Measurements from ENCODE around the gene UROC1. TPM values are rescaled to one million over a fixed set of nuclear protein-coding genes. Genes with fewer than 3 reads are reported as not detected.

The UROC1 gene
- total RNA-seq, 2 experiments from 2014 or later: not detected

DNA sequence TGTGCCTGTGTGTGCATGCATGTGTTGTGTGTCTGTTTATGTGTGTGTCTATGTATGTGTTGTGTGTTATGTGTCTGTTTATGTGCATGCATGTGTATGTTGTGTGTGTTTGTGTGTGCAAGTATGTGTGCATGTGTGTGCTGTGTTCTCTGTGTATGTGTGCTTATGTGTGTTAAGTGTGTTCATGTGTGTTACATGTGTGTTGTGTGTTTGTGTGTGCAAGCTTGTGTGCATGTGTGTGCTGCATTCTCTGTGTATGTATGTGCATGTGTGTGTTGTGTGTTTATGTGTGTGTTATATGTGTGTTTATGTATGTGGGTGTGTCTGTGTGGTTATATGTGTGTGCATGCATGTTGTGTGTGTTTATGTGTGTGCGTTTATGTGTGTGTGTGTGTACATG lies 14.9 kb downstream of the UROC1 start:
- ChIA-PET POLR2A (no interaction called here), CTCF (no interaction called here)
- ATAC-seq (ENCODE audit: poor library complexity): no peak

DNA sequence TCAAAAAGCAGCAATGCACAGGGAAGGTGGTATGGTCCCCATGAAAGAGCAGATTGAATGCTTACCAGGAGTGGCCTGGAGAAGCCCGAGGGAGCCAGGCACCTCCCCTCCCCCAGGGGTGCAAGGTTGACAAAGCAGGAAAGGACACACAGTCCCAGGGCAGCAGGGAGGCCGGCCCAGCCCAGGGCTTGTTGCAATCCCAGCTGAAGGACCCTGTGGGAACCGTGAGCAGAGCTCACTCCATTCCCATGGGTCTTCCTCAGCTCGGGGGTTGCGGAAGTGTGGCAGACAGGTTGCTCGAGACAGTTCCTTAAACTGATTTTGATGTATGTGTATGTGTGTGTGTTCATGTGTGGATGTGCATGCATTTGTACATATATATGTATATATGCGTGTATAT lies 15.8 kb downstream of the UROC1 start:
- Histone ChIP-seq H3K4me1 (ENCODE audit: insufficient read depth, low read length) (no peaks in the 10 kb centered on the region), H3K27me3 (ENCODE audit: control insufficient read depth in 1 of 2, insufficient read depth in 2 of 2, low read length in 2 of 2) (peaks cover 0 to 5% of the 10 kb centered on the region in 2 experiments), H3K27ac (ENCODE audit: low read depth in 1 of 2, low read length in 2 of 2) (no peak overlapping the region), H3K36me3 (ENCODE audit: insufficient read depth, low read length) (no peaks in the 10 kb centered on the region), H3K4me3 (ENCODE audit: low read length) (no peak overlapping the region), H3K9me3 (ENCODE audit: control insufficient read depth in 1 of 2, insufficient read depth in 1 of 2, low read length in 2 of 2) (no peaks in the 10 kb centered on the region)
- Mint-ChIP-seq H3K27me3 (no peaks in the 10 kb centered on the region), H3K4me1 (ENCODE audit: low read depth) (no peaks in the 10 kb centered on the region), H3K27ac (no peak overlapping the region), H3K36me3 (ENCODE audit: low read depth) (no peaks in the 10 kb centered on the region), H3K4me3 (no peak overlapping the region), H3K9me3 (no peaks in the 10 kb centered on the region)
- intact Hi-C loops (cut with DNase I, micrococcal nuclease): no loop called here
- ChIA-PET CTCF (no interaction called here), POLR2A (no interaction called here)
- ATAC-seq (ENCODE audit: poor library complexity) (no peak), DNase-seq (no peak)
- TF ChIP-seq, protein P1, sequence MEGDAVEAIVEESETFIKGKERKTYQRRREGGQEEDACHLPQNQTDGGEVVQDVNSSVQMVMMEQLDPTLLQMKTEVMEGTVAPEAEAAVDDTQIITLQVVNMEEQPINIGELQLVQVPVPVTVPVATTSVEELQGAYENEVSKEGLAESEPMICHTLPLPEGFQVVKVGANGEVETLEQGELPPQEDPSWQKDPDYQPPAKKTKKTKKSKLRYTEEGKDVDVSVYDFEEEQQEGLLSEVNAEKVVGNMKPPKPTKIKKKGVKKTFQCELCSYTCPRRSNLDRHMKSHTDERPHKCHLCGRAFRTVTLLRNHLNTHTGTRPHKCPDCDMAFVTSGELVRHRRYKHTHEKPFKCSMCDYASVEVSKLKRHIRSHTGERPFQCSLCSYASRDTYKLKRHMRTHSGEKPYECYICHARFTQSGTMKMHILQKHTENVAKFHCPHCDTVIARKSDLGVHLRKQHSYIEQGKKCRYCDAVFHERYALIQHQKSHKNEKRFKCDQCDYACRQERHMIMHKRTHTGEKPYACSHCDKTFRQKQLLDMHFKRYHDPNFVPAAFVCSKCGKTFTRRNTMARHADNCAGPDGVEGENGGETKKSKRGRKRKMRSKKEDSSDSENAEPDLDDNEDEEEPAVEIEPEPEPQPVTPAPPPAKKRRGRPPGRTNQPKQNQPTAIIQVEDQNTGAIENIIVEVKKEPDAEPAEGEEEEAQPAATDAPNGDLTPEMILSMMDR (IDR thresholded peaks at IDR 0.05): no peak

More for the DNA sequence above, 14.9 kb downstream of the UROC1 start:
- no peaks in the 10 kb centered on the region for H3K27me3 Mint-ChIP-seq
- no peaks in the 10 kb centered on the region for H3K9me3 Mint-ChIP-seq
- DNase-seq: no peak
- no peaks in the 10 kb centered on the region for H3K4me1 ChIP-seq (ENCODE audit: insufficient read depth, low read length)
- no peaks in the 10 kb centered on the region for H3K36me3 ChIP-seq (ENCODE audit: insufficient read depth, low read length)
- H3K36me3 Mint-ChIP-seq (ENCODE audit: low read depth): no peaks in the 10 kb centered on the region
- no peak overlapping the region for H3K27ac ChIP-seq (ENCODE audit: low read depth in 1 of 2, low read length in 2 of 2)
- no peaks in the 10 kb centered on the region for H3K9me3 ChIP-seq (ENCODE audit: control insufficient read depth in 1 of 2, insufficient read depth in 1 of 2, low read length in 2 of 2)
- intact Hi-C loops (cut with DNase I, micrococcal nuclease): no loop called here
- no peak overlapping the region for H3K4me3 Mint-ChIP-seq
- TF ChIP-seq, protein P1 (IDR thresholded peaks at IDR 0.05): no peak
- peaks cover 0 to 5% of the 10 kb centered on the region in 2 experiments for H3K27me3 ChIP-seq (ENCODE audit: control insufficient read depth in 1 of 2, insufficient read depth in 2 of 2, low read length in 2 of 2)
- H3K27ac Mint-ChIP-seq: no peak overlapping the region
- no peaks in the 10 kb centered on the region for H3K4me1 Mint-ChIP-seq (ENCODE audit: low read depth)
- H3K4me3 ChIP-seq (ENCODE audit: low read length): no peak overlapping the region

DNA sequence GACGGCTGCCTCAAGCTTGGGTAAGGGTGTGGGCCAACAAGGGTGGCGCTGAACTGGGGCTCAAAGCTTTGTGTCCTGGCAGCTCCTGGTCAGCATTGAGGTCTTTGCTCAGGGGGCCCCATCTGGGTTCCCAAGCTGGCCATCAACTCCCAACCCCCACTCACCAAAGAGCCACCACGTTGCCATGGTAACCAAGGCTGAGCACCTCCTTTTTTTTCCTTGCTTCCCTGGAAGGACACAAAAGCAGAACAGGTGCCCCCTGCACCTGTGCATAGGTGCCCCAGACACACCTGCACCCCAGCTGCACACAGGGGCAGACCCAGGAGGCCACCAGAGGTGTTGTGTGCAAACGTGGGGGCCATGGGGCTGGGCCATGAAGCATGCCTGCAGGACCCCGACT lies 16.5 kb downstream of the UROC1 start:
- peaks cover 0 to 5% of the 10 kb centered on the region in 2 experiments for H3K27me3 ChIP-seq (ENCODE audit: control insufficient read depth in 1 of 2, insufficient read depth in 2 of 2, low read length in 2 of 2)
- Mint-ChIP-seq H3K9me3 (no peaks in the 10 kb centered on the region), H3K4me1 (ENCODE audit: low read depth) (no peaks in the 10 kb centered on the region), H3K27me3 (no peaks in the 10 kb centered on the region), H3K27ac (no peak overlapping the region), H3K4me3 (no peak overlapping the region), H3K36me3 (ENCODE audit: low read depth) (no peaks in the 10 kb centered on the region)
- TF ChIP-seq, protein P1 (IDR thresholded peaks at IDR 0.05): no peak
- H3K4me3 ChIP-seq (ENCODE audit: low read length): no peak overlapping the region
- CTCF ChIA-PET: no interaction called here
- no peak for ATAC-seq (ENCODE audit: poor library complexity)
- POLR2A ChIA-PET: no interaction called here
- DNase-seq: no peak
- H3K36me3 ChIP-seq (ENCODE audit: insufficient read depth, low read length): no peaks in the 10 kb centered on the region
- no peak overlapping the region for H3K27ac ChIP-seq (ENCODE audit: low read depth in 1 of 2, low read length in 2 of 2)
- H3K4me1 ChIP-seq (ENCODE audit: insufficient read depth, low read length): no peaks in the 10 kb centered on the region
- intact Hi-C loops (cut with DNase I, micrococcal nuclease): no loop called here
- H3K9me3 ChIP-seq (ENCODE audit: control insufficient read depth in 1 of 2, insufficient read depth in 1 of 2, low read length in 2 of 2): no peaks in the 10 kb centered on the region

All from CD4-positive, alpha-beta T cell (primary cell).